HEK293T (cell line): ENCODE results near the gene SLC26A5.
A peak's percentile ranks its signal among the peaks of the same experiment; 100 is the strongest.
"Not testable (repeated sequence)": the region's sequence is repeated elsewhere in the genome, so short reads cannot be mapped to it uniquely, and the experiment has no call there.

Experiments used
- CTCF ChIA-PET: fragments of 350-600 bp; formaldehyde crosslinking; extraction: SDS; loops from one replicate; lab custom pipeline; 2021; ENCODE audit warnings: antibody characterized with exemption, inconsistent platforms; lab: Yijun Ruan, JAX
- POLR2A ChIA-PET: fragments of 350-600 bp; formaldehyde crosslinking; extraction: SDS; loops from one replicate; lab custom pipeline; 2020; ENCODE audit warnings: antibody characterized with exemption, inconsistent platforms; lab: Yijun Ruan, JAX
- DNase-seq: peaks from one replicate; pipeline ENCODE4 v3.0.0; 2012; ENCODE audit warnings: mixed read lengths; ENCODE audit errors: extremely low spot score
- ARNT ChIP-seq: fragments of 450-650 bp; IDR thresholded peaks from 2 replicates; pipeline ENCODE4 v1.6.1; 2017; ENCODE audit warnings: mild to moderate bottlenecking
- BHLHE40 ChIP-seq: fragments of 450-650 bp; IDR thresholded peaks from 2 replicates; pipeline ENCODE4 v1.6.1; 2016; ENCODE audit warnings: mild to moderate bottlenecking, moderate library complexity, borderline replicate concordance
- CTBP1 ChIP-seq: fragments of 450-650 bp; IDR thresholded peaks from 2 replicates; pipeline ENCODE4 v1.6.1; 2016; ENCODE audit warnings: borderline replicate concordance
- ELF4 ChIP-seq: fragments of 450-650 bp; IDR thresholded peaks from 2 replicates; pipeline ENCODE4 v1.6.1; 2017; ENCODE audit warnings: antibody characterized with exemption
- FOXA1 ChIP-seq: fragments of 450-650 bp; IDR thresholded peaks from 2 replicates; pipeline ENCODE4 v1.6.1; 2016; ENCODE audit warnings: mild to moderate bottlenecking
- FOXK2 ChIP-seq: fragments of 450-650 bp; IDR thresholded peaks from 2 replicates; pipeline ENCODE4 v1.6.1; 2016; ENCODE audit warnings: mild to moderate bottlenecking
- FOXM1 ChIP-seq: fragments of 450-650 bp; IDR thresholded peaks from 2 replicates; pipeline ENCODE4 v1.6.1; 2017; ENCODE audit warnings: mild to moderate bottlenecking, borderline replicate concordance
- HDGF ChIP-seq: fragments of 450-650 bp; IDR thresholded peaks from 2 replicates; pipeline ENCODE4 v1.6.1; 2017; ENCODE audit warnings: antibody characterized with exemption, borderline replicate concordance
- L3MBTL2 ChIP-seq: fragments of 450-650 bp; conservative IDR thresholded peaks from 2 replicates; pipeline ENCODE4 v1.6.1; 2016; ENCODE audit warnings: mild to moderate bottlenecking
- LEF1 ChIP-seq: fragments of 450-650 bp; IDR thresholded peaks from 2 replicates; pipeline ENCODE4 v1.6.1; 2017; ENCODE audit warnings: mild to moderate bottlenecking, borderline replicate concordance
- NFRKB ChIP-seq: fragments of 450-650 bp; IDR thresholded peaks from 2 replicates; pipeline ENCODE4 v1.6.1; 2016; ENCODE audit warnings: mild to moderate bottlenecking, moderate library complexity
- SP1 ChIP-seq: fragments of 450-650 bp; IDR thresholded peaks from 2 replicates; pipeline ENCODE4 v1.6.1; 2017
- SUZ12 ChIP-seq: fragments of 450-650 bp; IDR thresholded peaks from 2 replicates; pipeline ENCODE4 v1.6.1; 2016; ENCODE audit warnings: mild to moderate bottlenecking
- TARDBP ChIP-seq: fragments of 450-650 bp; IDR thresholded peaks from 2 replicates; pipeline ENCODE4 v1.6.1; 2016
- ZNF384 ChIP-seq: fragments of 450-650 bp; IDR thresholded peaks from 2 replicates; pipeline ENCODE4 v1.6.1; 2016
- TF ChIP-seq, protein P1 (sequence below): fragments of 450-650 bp; IDR thresholded peaks from 2 replicates; pipeline ENCODE4 v1.6.1; 2016

Gene SLC26A5, protein sequence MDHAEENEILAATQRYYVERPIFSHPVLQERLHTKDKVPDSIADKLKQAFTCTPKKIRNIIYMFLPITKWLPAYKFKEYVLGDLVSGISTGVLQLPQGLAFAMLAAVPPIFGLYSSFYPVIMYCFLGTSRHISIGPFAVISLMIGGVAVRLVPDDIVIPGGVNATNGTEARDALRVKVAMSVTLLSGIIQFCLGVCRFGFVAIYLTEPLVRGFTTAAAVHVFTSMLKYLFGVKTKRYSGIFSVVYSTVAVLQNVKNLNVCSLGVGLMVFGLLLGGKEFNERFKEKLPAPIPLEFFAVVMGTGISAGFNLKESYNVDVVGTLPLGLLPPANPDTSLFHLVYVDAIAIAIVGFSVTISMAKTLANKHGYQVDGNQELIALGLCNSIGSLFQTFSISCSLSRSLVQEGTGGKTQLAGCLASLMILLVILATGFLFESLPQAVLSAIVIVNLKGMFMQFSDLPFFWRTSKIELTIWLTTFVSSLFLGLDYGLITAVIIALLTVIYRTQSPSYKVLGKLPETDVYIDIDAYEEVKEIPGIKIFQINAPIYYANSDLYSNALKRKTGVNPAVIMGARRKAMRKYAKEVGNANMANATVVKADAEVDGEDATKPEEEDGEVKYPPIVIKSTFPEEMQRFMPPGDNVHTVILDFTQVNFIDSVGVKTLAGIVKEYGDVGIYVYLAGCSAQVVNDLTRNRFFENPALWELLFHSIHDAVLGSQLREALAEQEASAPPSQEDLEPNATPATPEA

DNA sequence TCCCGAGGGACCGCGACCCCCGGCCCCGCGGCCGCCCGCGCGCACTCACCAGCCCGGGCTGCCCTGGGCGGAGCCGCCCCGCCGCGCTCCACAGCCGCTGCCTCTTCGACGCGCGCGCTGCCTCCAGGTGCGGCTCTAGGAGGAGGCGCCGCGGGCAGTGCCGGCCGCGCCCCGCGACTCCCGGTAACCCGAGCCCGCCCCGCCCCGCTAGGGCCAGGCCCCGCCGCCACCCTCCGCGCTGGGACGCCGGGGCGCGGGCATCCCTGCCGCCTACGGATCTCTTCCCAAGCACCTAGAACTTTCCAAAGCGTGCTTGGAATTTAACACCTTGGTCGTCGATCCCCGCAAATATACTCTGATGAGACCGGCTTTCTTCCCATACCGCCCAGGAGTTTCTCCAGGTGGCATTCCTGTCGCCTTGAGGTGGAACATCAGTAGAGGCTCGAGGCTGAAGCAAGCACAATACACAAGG, at the start of gene SLC26A5:
Gene SLC26A5, minus strand, starts transcription at position 159 of the 472 bp plus-strand sequence. CDS start 24,693 bp downstream, outside the sequence.
- peak; percentile 34 for DNase-seq
- TF ChIP-seq BHLHE40 (no peak), ELF4 (no peak), SUZ12 (no peak), ARNT (no peak), FOXA1 (no peak), TARDBP (no peak), ZNF384 (no peak), FOXM1 (no peak), L3MBTL2 (no peak), FOXK2 (no peak), CTBP1 (no peak), SP1 (no peak), LEF1 (no peak), HDGF (no peak)
- TF ChIP-seq, protein P1, sequence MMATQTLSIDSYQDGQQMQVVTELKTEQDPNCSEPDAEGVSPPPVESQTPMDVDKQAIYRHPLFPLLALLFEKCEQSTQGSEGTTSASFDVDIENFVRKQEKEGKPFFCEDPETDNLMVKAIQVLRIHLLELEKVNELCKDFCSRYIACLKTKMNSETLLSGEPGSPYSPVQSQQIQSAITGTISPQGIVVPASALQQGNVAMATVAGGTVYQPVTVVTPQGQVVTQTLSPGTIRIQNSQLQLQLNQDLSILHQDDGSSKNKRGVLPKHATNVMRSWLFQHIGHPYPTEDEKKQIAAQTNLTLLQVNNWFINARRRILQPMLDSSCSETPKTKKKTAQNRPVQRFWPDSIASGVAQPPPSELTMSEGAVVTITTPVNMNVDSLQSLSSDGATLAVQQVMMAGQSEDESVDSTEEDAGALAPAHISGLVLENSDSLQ: no peak
- POLR2A ChIA-PET: no interaction called here
- CTCF ChIA-PET: no interaction called here

DNA sequence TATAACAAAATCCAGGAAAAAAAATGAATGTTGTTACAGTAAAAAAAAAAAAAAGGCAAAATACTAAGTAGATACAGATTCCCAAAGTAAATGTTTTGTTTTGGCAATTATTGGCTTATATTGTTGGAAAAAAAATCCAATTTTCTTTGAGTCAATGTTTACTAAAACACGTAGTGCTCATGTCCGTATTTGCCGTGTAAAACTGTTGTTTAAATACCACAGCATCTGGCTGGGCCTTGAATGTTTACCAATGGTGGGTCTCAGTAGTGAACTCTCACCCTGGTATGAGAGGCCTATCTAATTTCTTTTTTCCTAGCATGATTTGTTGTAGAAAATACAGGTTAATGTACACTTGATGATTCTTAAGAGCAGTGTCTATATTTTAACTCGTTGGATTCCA, 41.4 kb upstream of the SLC26A5 start:
- CTCF ChIA-PET: no interaction called here
- POLR2A ChIA-PET: no interaction called here
- DNase-seq: no peak
- TF ChIP-seq ELF4: no peak

DNA sequence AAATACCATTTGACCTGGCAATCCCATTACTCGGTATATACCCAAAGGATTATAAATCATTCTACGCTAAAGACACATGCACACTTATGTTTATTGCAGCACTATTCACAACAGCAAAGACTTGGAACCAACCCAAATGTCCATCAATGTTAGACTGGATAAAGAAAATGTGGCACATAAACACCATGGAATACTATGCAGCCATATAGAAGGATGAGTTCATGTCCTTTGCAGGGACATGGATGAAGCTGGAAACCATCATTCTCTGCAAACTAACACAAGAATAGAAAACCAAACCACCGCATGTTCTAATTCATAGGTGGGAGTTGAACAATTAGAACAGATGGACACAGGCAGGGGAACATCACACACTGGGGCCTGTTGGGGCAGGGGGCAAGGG, 40.9 kb upstream of the SLC26A5 start:
- DNase-seq, POLR2A ChIA-PET, CTCF ChIA-PET: not testable (repeated sequence)

DNA sequence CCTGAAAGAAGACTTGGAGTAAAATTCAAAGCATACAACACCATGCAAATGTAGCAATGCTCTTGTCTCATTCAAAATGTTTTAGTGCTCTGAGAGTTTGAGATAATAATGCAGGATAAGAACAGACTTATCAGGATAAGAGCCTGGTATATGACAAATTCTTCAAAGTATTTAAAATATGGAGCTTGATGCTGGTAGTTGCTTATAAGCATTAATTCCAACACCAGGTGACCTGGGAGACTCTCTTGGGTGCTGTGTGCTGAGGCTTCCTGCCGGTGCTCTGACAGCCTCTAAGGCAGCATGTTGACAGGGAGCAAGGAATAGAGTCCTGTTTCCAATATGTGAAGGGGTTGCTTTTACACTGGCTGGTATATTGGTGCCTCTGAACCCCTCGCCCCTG, 34.8 kb upstream of the SLC26A5 start:
- no peak for DNase-seq
- ChIA-PET CTCF (no interaction called here), POLR2A (no interaction called here)
- TF ChIP-seq BHLHE40: no peak
- TF ChIP-seq ELF4: no peak
- no peak for TF ChIP-seq NFRKB
- TF ChIP-seq ARNT: no peak
- TF ChIP-seq FOXM1: no peak
- TF ChIP-seq ZNF384: no peak
- no peak for TF ChIP-seq SP1
- TF ChIP-seq SUZ12: no peak
- TF ChIP-seq LEF1: no peak
- TF ChIP-seq CTBP1: no peak
- TF ChIP-seq TARDBP: no peak
- no peak for TF ChIP-seq FOXA1
- no peak for TF ChIP-seq HDGF
- TF ChIP-seq, protein P1: no peak
- TF ChIP-seq FOXK2: no peak
- TF ChIP-seq L3MBTL2: no peak

DNA sequence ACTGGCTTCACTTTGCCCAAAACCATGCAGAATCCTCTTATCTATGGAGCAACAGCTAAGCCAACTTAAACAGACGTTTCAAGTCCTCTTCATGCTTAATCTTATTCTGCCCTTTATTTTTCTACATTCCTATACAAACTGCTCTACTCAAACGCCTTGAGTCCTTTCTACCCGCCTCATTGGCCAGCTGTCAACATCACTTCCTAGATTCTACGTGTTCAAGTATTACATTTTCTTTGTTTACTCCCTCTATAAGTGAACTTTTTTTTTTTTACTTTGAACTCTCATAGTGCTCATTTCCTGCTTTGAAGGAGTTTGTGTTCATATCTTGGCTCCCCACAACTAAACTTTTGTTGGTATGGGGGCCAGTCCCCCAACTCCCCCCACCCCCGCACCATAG, 28.9 kb upstream of the SLC26A5 start:
- no peak for DNase-seq
- ChIA-PET CTCF (no interaction called here), POLR2A (no interaction called here)
- TF ChIP-seq FOXK2: no peak
- no peak for TF ChIP-seq NFRKB
- no peak for TF ChIP-seq TARDBP
- no peak for TF ChIP-seq CTBP1
- TF ChIP-seq FOXM1: no peak
- no peak for TF ChIP-seq L3MBTL2
- no peak for TF ChIP-seq SP1

DNA sequence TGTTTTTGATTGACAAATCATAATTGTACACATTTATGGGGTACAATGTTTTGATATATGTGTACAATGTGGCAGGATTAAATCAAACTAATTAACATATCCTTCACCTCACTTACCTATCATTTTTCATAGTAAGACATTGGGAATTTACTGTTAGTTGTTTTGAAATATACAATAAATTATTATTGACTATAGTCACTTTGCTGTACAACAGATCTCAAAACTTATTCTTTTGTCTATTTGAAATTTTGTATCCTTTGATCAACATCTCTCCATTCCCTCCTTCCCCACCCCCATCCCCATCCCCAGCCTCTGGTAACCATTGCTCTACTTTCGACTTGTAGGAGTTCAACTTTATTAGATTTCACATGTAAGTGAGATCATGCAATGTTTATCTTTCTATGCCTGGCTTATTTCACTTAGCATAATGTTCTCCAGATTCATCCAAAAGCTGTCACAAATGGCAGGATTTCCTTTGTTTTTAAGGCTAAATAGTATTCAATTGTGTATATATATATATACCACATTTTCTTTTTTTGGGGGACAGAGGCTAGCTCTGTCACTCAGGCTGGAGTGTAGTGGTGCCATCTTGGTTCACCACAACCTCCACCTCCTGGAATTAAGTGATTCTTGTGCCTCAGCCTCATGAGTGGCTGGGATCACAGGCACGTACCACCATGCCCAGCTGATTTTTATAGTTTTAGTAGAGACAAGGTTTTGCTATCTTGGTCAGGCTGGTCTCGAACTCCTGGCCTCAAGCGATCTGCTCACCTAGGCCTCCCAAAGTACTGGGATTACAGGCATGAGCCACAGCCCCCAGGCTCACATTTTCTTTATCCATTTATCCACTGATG, 23.3 kb upstream of the SLC26A5 start:
- CTCF ChIA-PET: no interaction called here
- no peak for TF ChIP-seq TARDBP
- no peak for TF ChIP-seq NFRKB
- TF ChIP-seq L3MBTL2: no peak
- no peak for TF ChIP-seq CTBP1
- TF ChIP-seq FOXK2: no peak
- no peak for TF ChIP-seq BHLHE40
- no peak for TF ChIP-seq ELF4
- TF ChIP-seq SUZ12: no peak
- no peak for TF ChIP-seq ZNF384
- DNase-seq: no peak
- POLR2A ChIA-PET: no interaction called here
